GM23338 (cell line): ENCODE results near the gene MARCHF2. TPM values are rescaled to one million over a fixed set of nuclear protein-coding genes. Genes with fewer than 3 reads are reported as not detected.

Source experiments
- ATAC-seq: fragments of 200-7000 bp; cut with Tn5 transposase; 3 replicates; pipeline ENCODE4 v1.9.1; 2020
- DNase-seq: peaks from one replicate; pipeline ENCODE4 v3.0.0-alpha.2; 2015; ENCODE audit warnings: low spot score
- H2AFZ ChIP-seq: fragments of 200-600 bp; sonication (generic); 2 replicates; pipeline ENCODE4 v1.8.0; 2016; ENCODE audit warnings: antibody characterized with exemption, mild to moderate bottlenecking, moderate library complexity
- H3F3A ChIP-seq: fragments of 200-600 bp; sonication (generic); replicated peaks from 2 replicates; pipeline ENCODE4 v1.8.0; 2017; ENCODE audit warnings: antibody characterized with exemption, mixed run types, low read depth
- H3K27ac ChIP-seq: fragments of 200-600 bp; sonication (generic); 2 replicates; pipeline ENCODE4 v1.6.1; 2016; ENCODE audit warnings: low read depth
- H3K27me3 ChIP-seq: fragments of 200-600 bp; sonication (generic); 2 replicates; pipeline ENCODE4 v1.8.0; 2016; ENCODE audit warnings: mild to moderate bottlenecking, mixed run types, moderate library complexity; ENCODE audit not compliant: insufficient read depth
- H3K36me3 ChIP-seq: fragments of 200-600 bp; sonication (generic); 2 replicates; pipeline ENCODE4 v1.8.0; 2016; ENCODE audit warnings: mild to moderate bottlenecking; ENCODE audit not compliant: insufficient read depth
- H3K4me1 ChIP-seq: fragments of 200-600 bp; sonication (generic); 2 replicates; pipeline ENCODE4 v1.8.0; 2016; ENCODE audit warnings: mild to moderate bottlenecking, moderate library complexity; ENCODE audit not compliant: insufficient read depth
- H3K4me2 ChIP-seq: fragments of 200-600 bp; sonication (generic); 2 replicates; pipeline ENCODE4 v1.7.1; 2017; ENCODE audit warnings: mixed run types
- H3K4me3 ChIP-seq: fragments of 200-600 bp; sonication (generic); 2 replicates; pipeline ENCODE4 v1.6.1; 2016; ENCODE audit warnings: mixed run types
- H3K79me2 ChIP-seq: fragments of 200-600 bp; sonication (generic); replicated peaks from 2 replicates; pipeline ENCODE4 v1.8.0; 2017; ENCODE audit warnings: mild to moderate bottlenecking; ENCODE audit not compliant: insufficient read depth
- H3K9me2 ChIP-seq: fragments of 200-600 bp; sonication (generic); 2 replicates; pipeline ENCODE4 v1.8.0; 2017; ENCODE audit not compliant: insufficient read depth
- H4K20me1 ChIP-seq: fragments of 200-600 bp; sonication (generic); replicated peaks from 2 replicates; pipeline ENCODE4 v1.8.0; 2017; ENCODE audit warnings: mild to moderate bottlenecking; ENCODE audit not compliant: insufficient read depth
- H3K27ac Mint-ChIP-seq: 2 replicates; pipeline ENCODE4 v1.8.0; 2020; ENCODE audit warnings: inconsistent platforms, mild to moderate bottlenecking, moderate library complexity, mixed read lengths
- H3K27me3 Mint-ChIP-seq: 3 replicates; pipeline ENCODE4 v1.8.0; 2022; ENCODE audit warnings: low read depth, mild to moderate bottlenecking, moderate library complexity, mixed read lengths, inconsistent platforms; ENCODE audit not compliant: insufficient read depth, poor library complexity
- H3K36me3 Mint-ChIP-seq: 3 replicates; pipeline ENCODE4 v1.8.0; 2021; ENCODE audit warnings: low read depth, mild to moderate bottlenecking, inconsistent platforms, moderate library complexity, mixed read lengths
- H3K4me1 Mint-ChIP-seq: 3 replicates; pipeline ENCODE4 v1.8.0; 2020; ENCODE audit warnings: mild to moderate bottlenecking, inconsistent platforms, mixed read lengths
- H3K4me3 Mint-ChIP-seq: 3 replicates; pipeline ENCODE4 v1.8.0; 2021; ENCODE audit warnings: moderate library complexity, mild to moderate bottlenecking, inconsistent platforms, mixed read lengths
- H3K9me3 Mint-ChIP-seq: 3 replicates; pipeline ENCODE4 v1.8.0; 2020; ENCODE audit warnings: moderate library complexity, mild to moderate bottlenecking, inconsistent platforms, mixed read lengths
- CREB1 ChIP-seq: fragments of 250-450 bp; sonication (Bioruptor Pico); IDR thresholded peaks from 2 replicates; pipeline ENCODE4 v1.5.0; 2020; ENCODE audit warnings: low read depth, mild to moderate bottlenecking, moderate library complexity
- CTCF ChIP-seq, 2 experiments: fragments of 200-600 bp in 1 of 2; sonication (generic) in 1 of 2; conservative IDR thresholded peaks; 2 replicates each; pipeline versions ENCODE4 v1.5.1 to v1.6.1; 2016 to 2017; ENCODE audit warnings: antibody characterized with exemption in 2 of 2, low read depth in 2 of 2, mild to moderate bottlenecking in 2 of 2, moderate library complexity in 1 of 2
- EZH2 ChIP-seq: fragments of 200-600 bp; sonication (generic); IDR thresholded peaks from one replicate; pipeline ENCODE4 v1.8.0; 2017; ENCODE audit warnings: antibody characterized with exemption, mild to moderate bottlenecking, low read depth; ENCODE audit not compliant: unreplicated experiment
- EZH2phosphoT487 ChIP-seq: fragments of 200-600 bp; sonication (generic); IDR thresholded peaks from one replicate; pipeline ENCODE4 v1.8.1; 2018; ENCODE audit warnings: antibody characterized with exemption; ENCODE audit not compliant: unreplicated experiment
- JUNB ChIP-seq: IDR thresholded peaks from one replicate; pipeline ENCODE4 v1.6.1; 2016; ENCODE audit warnings: antibody characterized with exemption; ENCODE audit not compliant: unreplicated experiment
- NANOG ChIP-seq: IDR thresholded peaks from 2 replicates; pipeline ENCODE4 v1.6.1; 2016; ENCODE audit warnings: antibody characterized with exemption, borderline replicate concordance
- POLR2AphosphoS5 ChIP-seq: IDR thresholded peaks from 2 replicates; pipeline ENCODE4 v1.6.1; 2016; ENCODE audit warnings: antibody characterized with exemption, low read depth
- REST ChIP-seq: IDR thresholded peaks from one replicate; pipeline ENCODE4 v1.6.1; 2018; ENCODE audit warnings: antibody characterized with exemption; ENCODE audit not compliant: unreplicated experiment
- STAT1 ChIP-seq: IDR thresholded peaks from one replicate; pipeline ENCODE4 v1.6.1; 2016; ENCODE audit warnings: antibody characterized with exemption; ENCODE audit not compliant: unreplicated experiment
- ZNF114 ChIP-seq: fragments of 250-450 bp; sonication (Bioruptor Pico); IDR thresholded peaks from 2 replicates; pipeline ENCODE4 v1.5.0; 2020; ENCODE audit warnings: mild to moderate bottlenecking, moderate library complexity
- ZNF331 ChIP-seq: fragments of 250-450 bp; sonication (Bioruptor Pico); IDR thresholded peaks from 2 replicates; pipeline ENCODE4 v1.5.0; 2020; ENCODE audit warnings: low read depth, mild to moderate bottlenecking, moderate library complexity
- ZNF462 ChIP-seq: fragments of 250-450 bp; sonication (Bioruptor Pico); IDR thresholded peaks from 2 replicates; pipeline ENCODE4 v1.5.0; 2020; ENCODE audit warnings: mild to moderate bottlenecking, moderate library complexity
- polyA plus RNA-seq: library from polyadenylated mRNA; unstranded; fragments of >200 nt; fragmentation: Nextera tagmentation; extraction: Ambion mirVana; gene quantifications from 2 replicates; pipeline ENCODE4 v1.2.1, GENCODE V29; 2016
- total RNA-seq: library from RNA; depleted of rRNA; stranded (reverse); fragments of >200 nt; shearing (Covaris generic); gene quantifications from 2 replicates; pipeline ENCODE4 v1.2.3, GENCODE V29; 2014
- TF ChIP-seq, protein P1 (sequence below): IDR thresholded peaks from 2 replicates; pipeline ENCODE4 v1.6.1; 2016; ENCODE audit warnings: antibody characterized with exemption

The MARCHF2 gene
- total and polyA plus RNA-seq, 2 experiments from 2014 or later: 18.9 to 50.1 TPM

- no peak overlapping the region for H3K27ac Mint-ChIP-seq
- H3K27me3 Mint-ChIP-seq: peaks cover 11% of the 10 kb centered on the region
- no peak for TF ChIP-seq JUNB
- TF ChIP-seq, protein P1, sequence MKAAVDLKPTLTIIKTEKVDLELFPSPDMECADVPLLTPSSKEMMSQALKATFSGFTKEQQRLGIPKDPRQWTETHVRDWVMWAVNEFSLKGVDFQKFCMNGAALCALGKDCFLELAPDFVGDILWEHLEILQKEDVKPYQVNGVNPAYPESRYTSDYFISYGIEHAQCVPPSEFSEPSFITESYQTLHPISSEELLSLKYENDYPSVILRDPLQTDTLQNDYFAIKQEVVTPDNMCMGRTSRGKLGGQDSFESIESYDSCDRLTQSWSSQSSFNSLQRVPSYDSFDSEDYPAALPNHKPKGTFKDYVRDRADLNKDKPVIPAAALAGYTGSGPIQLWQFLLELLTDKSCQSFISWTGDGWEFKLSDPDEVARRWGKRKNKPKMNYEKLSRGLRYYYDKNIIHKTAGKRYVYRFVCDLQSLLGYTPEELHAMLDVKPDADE: no peak
- TF ChIP-seq ZNF114: no peak
- TF ChIP-seq CTCF (conservative IDR thresholded peaks at IDR 0.05; ENCODE audit: low read depth in 2 of 2): no peak
- TF ChIP-seq POLR2AphosphoS5: no peak
- TF ChIP-seq CREB1 (CRISPR knock-in tag): no peak
- no peak for TF ChIP-seq ZNF331 (CRISPR knock-in tag)
- no peak for TF ChIP-seq NANOG
- no peak for TF ChIP-seq EZH2phosphoT487
- TF ChIP-seq STAT1: no peak
- no peak for TF ChIP-seq EZH2
- TF ChIP-seq REST: no peak
- no peak for TF ChIP-seq ZNF462 (CRISPR knock-in tag)
- H3K36me3 ChIP-seq: no peaks in the 10 kb centered on the region
- DNase-seq (no peak), ATAC-seq (no peak)
- peaks cover 3% of the 10 kb centered on the region for H3K36me3 Mint-ChIP-seq
- no peaks in the 10 kb centered on the region for H4K20me1 ChIP-seq
- no peaks in the 10 kb centered on the region for H3F3A ChIP-seq
- H3K4me3 Mint-ChIP-seq: no peak overlapping the region
- H3K4me1 ChIP-seq: no peaks in the 10 kb centered on the region
- H3K27ac ChIP-seq: no peak overlapping the region
- no peaks in the 10 kb centered on the region for H3K9me3 Mint-ChIP-seq
- H3K9me2 ChIP-seq: no peaks in the 10 kb centered on the region
- no peak overlapping the region for H3K4me3 ChIP-seq
- no peaks in the 10 kb centered on the region for H3K4me1 Mint-ChIP-seq
- no peaks in the 10 kb centered on the region for H3K27me3 ChIP-seq
- no peak overlapping the region for H2AFZ ChIP-seq
- H3K79me2 ChIP-seq: no peaks in the 10 kb centered on the region
- no peak overlapping the region for H3K4me2 ChIP-seq
Observed at GRCh38 chr19:8426283-8426682, 13.2 kb downstream of the MARCHF2 start.
